Endothelial cell of umbilical vein (primary cell): ENCODE measurements around the gene SLC22A17.

Experiments
- CTCF ChIP-seq, 2 donors: IDR thresholded peaks; 1 replicate in 1 of 2; 2 replicates in 1 of 2; pipeline ENCODE4 v1.5.1; 2011; ENCODE audit warnings: low read length in 2 of 2, mild to moderate bottlenecking in 2 of 2, moderate library complexity in 2 of 2, control low read depth in 1 of 2, inconsistent platforms in 1 of 2, low read depth in 1 of 2; ENCODE audit not compliant: insufficient read depth in 1 of 2; ENCODE audit errors: extremely low read depth in 1 of 2
- EZH2 ChIP-seq: IDR thresholded peaks from 2 replicates; pipeline ENCODE4 v1.6.1; 2012; ENCODE audit warnings: borderline replicate concordance, low read depth, mild to moderate bottlenecking, moderate library complexity, low read length, inconsistent platforms; ENCODE audit not compliant: severe bottlenecking
- FOS ChIP-seq: IDR thresholded peaks from 2 replicates; pipeline ENCODE4 v1.6.1; 2011; ENCODE audit warnings: mild to moderate bottlenecking, low read length, moderate library complexity, borderline replicate concordance; ENCODE audit not compliant: insufficient read depth
- GATA2 ChIP-seq: IDR thresholded peaks from 2 replicates; pipeline ENCODE4 v1.7.0; 2011; ENCODE audit warnings: low read depth, mild to moderate bottlenecking, moderate library complexity, mixed read lengths, low read length; ENCODE audit not compliant: insufficient read length, insufficient read depth
- JUN ChIP-seq: IDR thresholded peaks from 2 replicates; pipeline ENCODE4 v1.6.1; 2011; ENCODE audit warnings: borderline replicate concordance, low read depth; ENCODE audit not compliant: insufficient read length, insufficient read depth
- MAX ChIP-seq: IDR thresholded peaks from 2 replicates; pipeline ENCODE4 v1.6.1; 2011; ENCODE audit not compliant: insufficient read depth, insufficient read length
- MYC ChIP-seq: IDR thresholded peaks from one replicate; pipeline ENCODE4 v1.6.1; 2011; ENCODE audit warnings: mild to moderate bottlenecking, low read depth, low read length
- POLR2A ChIP-seq: IDR thresholded peaks from 2 replicates; pipeline ENCODE4 v1.6.1; 2012; ENCODE audit warnings: low read depth, mild to moderate bottlenecking, control low read depth, low read length
- POLR2AphosphoS5 ChIP-seq: IDR thresholded peaks from 2 replicates; pipeline ENCODE4 v1.6.1; 2012; ENCODE audit warnings: low read depth, mild to moderate bottlenecking, control low read depth, low read length, moderate library complexity; ENCODE audit not compliant: insufficient read depth

- no peak for TF ChIP-seq CTCF (IDR thresholded peaks at IDR 0.05; ENCODE audit: extremely low read depth in 1 of 2, insufficient read depth in 1 of 2, low read depth in 1 of 2, low read length in 2 of 2)
- TF ChIP-seq POLR2A = no peak
- no peak for TF ChIP-seq FOS
- TF ChIP-seq EZH2 = no peak
- TF ChIP-seq POLR2AphosphoS5 = no peak
- no peak for TF ChIP-seq JUN
- no peak for TF ChIP-seq MAX
- TF ChIP-seq GATA2 = no peak
- TF ChIP-seq MYC = no peak
These were observed 54.9 kb downstream of the SLC22A17 start for GRCh38 chr14:23297611-23298277.
